Bronchial smooth muscle cell (primary cell): ENCODE data around the gene HDGF. TPM values are rescaled to one million over a fixed set of nuclear protein-coding genes. Genes with fewer than 3 reads are reported as not detected.

ENCODE experiments used
- total RNA-seq: library from RNA; depleted of rRNA; stranded (reverse); fragments of >200 nt; gene quantifications from 2 replicates; pipeline ENCODE4 v1.2.1, GENCODE V29; 2014

HDGF gene
- 98.5 and 133 TPM in 2 replicates for total RNA-seq

DNA sequence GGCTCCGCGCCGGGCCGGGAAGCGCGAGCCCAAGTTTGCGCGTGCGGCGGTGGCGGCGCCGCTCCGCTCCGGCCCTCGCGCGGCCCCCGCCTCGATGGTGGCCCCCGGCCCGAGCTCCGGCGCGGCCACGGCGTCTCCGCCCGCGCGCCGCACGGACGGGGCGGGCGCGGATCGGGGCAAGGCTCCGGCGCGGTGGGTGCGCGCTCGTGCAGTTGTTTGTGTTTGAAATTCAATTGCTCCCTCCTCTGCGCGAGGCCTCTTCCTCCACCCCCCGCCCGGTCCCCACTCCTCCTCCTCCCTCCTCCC lies at the start of gene HDGF:
Gene HDGF, minus strand, starts transcription at position 225 of the 306 bp plus-strand sequence. CDS start 246 bp downstream, outside the sequence.

DNA sequence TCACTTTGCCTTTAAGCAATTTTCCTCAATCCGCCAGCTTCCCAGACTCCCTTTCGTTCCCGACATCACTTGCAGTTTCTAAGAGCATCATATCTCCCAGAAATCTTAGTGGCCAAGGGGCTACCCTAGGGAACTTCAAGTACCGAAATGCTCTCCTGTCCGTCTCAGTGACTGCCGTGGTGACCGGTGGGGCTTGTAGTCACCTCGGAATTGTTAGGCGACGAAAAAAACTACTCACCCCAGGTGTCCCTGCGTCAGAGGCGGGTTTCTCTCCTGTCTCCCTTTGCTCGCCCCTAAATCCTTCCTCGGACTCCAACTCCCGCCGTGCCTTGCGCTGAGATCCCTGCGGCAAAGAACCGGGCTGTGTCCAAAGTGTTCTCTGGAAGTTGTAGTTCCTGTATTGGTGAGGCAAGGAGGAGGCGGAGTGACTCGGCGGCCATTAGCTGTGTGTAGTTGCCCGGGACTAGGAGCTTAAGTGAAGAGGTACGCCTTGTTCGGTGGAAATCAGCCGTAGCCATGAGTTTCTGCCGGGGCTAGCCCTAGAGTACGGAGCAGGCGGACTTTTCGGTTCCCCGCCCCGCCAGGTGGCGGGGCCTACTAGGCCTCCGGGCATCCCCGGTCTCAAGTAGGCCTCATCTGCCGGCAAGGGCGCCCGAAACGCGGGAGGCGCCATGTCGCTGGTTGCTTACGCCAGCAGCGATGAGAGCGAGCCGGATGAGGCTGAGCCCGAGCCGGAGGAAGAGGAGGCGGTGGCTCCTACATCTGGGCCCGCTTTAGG lies 15.8 kb upstream of the HDGF start, which contains the start of gene PRCC:
Gene PRCC, plus strand, starts transcription at position 435 of the 778 bp plus-strand sequence. Its CDS starts 237 bp downstream, at position 672.

DNA sequence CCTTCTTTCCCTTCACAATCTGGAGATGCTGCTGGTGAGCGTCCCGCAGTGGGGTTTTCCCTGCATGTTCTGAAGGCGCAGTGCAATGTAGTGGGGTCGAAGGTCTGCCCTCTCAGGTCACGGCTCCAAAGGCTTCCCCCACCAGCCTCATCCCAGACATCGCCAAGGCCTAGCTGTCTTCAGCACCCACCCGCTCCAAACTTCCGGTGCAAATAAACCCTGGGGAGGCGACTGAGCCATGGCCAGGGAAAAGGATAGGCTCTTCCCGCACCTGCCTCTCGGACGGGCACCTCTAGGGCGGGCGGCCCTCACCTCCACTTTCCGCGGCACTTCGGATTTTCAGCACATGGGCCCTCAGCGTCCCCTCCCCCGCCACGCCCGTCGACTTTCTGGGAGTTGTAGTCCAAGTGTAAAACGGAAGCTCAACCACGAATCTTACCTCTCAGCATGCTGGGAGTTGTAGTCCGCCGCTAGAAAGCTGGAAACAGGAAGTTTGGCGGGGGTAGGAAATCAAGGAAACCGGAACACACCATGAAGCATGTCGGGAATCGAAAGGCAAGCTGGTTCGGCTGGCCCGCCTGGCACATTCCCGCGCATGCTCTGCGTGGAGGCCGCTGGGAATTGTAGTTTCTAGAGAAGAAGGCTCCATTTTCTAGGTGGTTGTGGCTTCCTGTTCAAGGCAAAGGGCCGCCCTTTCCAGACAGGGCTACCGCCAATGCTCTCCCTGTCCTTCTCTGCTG lies 10.6 kb downstream of the HDGF start, which contains the start of gene MRPL24:
Gene MRPL24, minus strand, starts transcription at position 348 of the 740 bp plus-strand sequence. CDS start 2,384 bp downstream, outside the sequence.

DNA sequence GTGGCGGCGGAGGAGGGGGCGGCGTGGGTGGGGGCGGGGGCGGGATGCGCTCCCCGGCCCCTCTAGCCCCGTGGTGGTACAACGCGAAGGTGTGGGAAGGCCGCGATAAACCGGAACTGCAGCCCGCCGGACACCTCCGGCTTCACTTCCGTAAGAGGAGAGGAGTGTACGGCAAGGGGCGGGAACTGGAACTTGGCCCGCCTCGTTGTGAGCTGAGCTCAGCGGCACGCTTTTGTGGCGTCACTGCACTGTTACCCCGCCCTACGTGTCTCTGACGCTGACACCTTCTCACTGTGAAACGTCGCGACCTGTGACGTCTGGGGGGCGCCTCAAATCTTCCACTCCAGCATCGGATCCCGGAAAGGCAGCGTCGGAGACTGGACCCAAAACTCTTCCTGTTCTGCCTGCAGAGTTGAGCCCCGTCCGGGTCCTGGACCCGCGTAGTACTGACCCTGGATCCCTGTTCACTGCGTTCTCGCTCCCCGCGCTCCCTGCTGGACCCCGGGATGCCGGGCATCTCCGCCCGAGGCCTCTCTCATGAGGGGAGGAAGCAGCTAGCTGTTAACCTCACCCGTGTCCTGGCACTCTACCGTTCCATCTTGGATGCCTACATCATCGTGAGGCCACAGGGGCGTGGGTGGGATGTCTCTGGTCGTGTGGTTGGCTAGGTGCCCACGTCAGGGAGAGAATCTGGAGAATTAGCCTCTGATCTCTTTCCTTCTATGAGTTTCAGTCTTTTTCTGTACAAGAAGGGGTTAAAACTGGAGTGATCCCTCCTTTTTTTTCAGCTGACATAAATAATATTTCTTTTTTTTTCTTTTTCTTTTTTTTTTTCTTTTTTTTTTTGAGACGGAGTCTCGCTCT lies 22.6 kb downstream of the HDGF start, which contains the start of gene ISG20L2:
Gene ISG20L2, minus strand, starts transcription at position 168 of the 864 bp plus-strand sequence. CDS start 1,114 bp downstream, outside the sequence.

DNA sequence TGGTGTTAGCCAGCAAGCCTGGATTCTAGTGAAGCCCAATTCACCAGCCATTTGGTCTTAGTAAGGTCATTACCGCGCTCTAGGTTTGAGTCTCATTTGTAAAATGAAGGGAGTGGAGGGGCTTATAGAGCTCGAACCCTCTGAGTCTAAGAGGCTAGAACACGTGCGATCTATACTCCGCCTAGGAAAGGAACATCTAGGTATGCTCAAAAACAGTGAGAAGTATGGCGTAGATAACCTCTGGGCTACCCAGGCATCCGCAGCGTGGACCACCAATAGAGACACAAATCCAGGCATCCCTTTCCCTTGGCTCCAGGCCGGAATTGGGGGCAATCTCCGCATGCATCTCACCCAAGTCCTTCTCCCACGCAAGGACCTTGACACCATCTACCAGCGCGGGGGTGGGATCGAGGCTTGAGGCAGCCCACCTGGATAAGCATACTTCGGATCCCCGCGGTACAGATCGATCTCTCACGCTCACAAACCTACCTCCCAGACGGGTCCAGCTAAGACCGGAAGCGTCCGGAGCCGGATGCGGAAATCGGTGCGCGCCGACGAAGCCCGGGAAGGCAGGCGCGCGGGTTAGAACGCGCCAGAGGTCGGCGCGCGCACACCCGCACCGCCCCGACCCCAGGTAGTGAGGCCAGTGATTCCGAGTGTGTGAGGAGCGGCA lies 23.4 kb downstream of the HDGF start, which contains the start of gene METTL25B:
Gene METTL25B, plus strand, starts transcription at position 544 of the 673 bp plus-strand sequence. CDS start 636 bp downstream, outside the sequence.

DNA sequence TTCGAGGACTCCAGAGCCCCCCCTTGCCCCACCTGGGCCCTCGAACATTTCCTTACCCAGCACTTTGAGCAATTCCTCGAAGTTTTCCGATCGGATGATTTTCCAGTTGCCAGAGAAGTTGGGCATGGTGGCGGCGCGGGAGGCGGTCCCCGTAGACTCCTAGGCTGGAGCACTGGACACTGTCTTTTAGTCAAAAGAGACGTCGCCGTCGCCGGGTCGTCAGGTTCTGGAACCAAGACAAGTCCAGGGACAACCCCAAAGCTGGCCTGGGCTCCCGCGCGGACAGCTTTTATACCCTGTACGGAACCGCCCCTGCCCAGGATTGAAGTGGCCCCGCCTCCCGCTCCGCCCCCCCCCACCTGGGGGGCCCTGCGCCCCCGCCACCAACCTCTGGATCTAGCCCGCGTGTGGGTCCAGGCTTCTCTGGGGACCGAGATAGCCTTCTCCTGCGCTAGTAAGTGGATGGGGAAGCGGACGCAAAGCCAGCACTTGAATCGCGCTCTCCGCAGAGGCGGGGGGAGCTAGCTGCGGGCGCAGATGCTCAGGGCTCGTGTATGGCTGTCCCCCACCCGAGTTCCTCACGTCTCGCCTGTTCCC lies 46.1 kb downstream of the HDGF start, which contains the start of gene CRABP2:
Gene CRABP2, minus strand, starts transcription at position 263 of the 597 bp plus-strand sequence. Its CDS starts 137 bp downstream, at position 126.

Other genes starting within 250 kb of the HDGF start
- gene IQGAP3, start 179.1 kb downstream of the HDGF start, total RNA-seq = 1.3 and 3.6 TPM in 2 replicates
- not detected in 2 replicates for gene TTC24, start 172.0 kb downstream of the HDGF start, total RNA-seq
- 36.7 and 56.6 TPM in 2 replicates for gene NAXE, start 159.9 kb downstream of the HDGF start, total RNA-seq
- 5.4 and 8.2 TPM in 2 replicates for gene GPATCH4, start 150.2 kb downstream of the HDGF start, total RNA-seq
- gene HAPLN2, start 132.3 kb downstream of the HDGF start, total RNA-seq = 0.16 TPM in 1 of 2 replicates, not detected in the other
- gene BCAN, start 109.6 kb downstream of the HDGF start, total RNA-seq = not detected in 2 replicates
- 30.8 and 63.4 TPM in 2 replicates for gene NES, start 74.3 kb downstream of the HDGF start, total RNA-seq
- 80.6 and 167 TPM in 2 replicates for gene CRABP2, start 46.1 kb downstream of the HDGF start, total RNA-seq
- gene METTL25B, start 23.2 kb downstream of the HDGF start, total RNA-seq = 11.0 and 12.9 TPM in 2 replicates
- 5.1 and 5.5 TPM in 2 replicates for gene ISG20L2, start 22.9 kb downstream of the HDGF start, total RNA-seq
- gene MRPL24, start 10.6 kb downstream of the HDGF start, total RNA-seq = 41.3 and 43.3 TPM in 2 replicates
- 6.4 and 9.5 TPM in 2 replicates for gene PRCC, start 15.9 kb upstream of the HDGF start, total RNA-seq
- 0.32 TPM in 1 of 2 replicates, not detected in the other for gene SH2D2A, start 65.2 kb upstream of the HDGF start, total RNA-seq
- under 0.01 TPM in 1 of 2 replicates, not detected in the other for gene INSRR, start 107.4 kb upstream of the HDGF start, total RNA-seq
- 0.09 and 0.16 TPM in 2 replicates for gene NTRK1, start 109.2 kb upstream of the HDGF start, total RNA-seq
- 0.09 and 2.5 TPM in 2 replicates for gene PEAR1, start 142.0 kb upstream of the HDGF start, total RNA-seq
- not detected in 2 replicates for gene LRRC71, start 169.0 kb upstream of the HDGF start, total RNA-seq